IPS-NIHi7 (cell line): ENCODE results near the gene ACSS3.

ENCODE experiments used
- DNase-seq: peaks from one replicate; pipeline ENCODE4 v3.0.0; 2012; ENCODE audit warnings: mixed read lengths; ENCODE audit errors: extremely low spot score

ACSS3 gene

DNA sequence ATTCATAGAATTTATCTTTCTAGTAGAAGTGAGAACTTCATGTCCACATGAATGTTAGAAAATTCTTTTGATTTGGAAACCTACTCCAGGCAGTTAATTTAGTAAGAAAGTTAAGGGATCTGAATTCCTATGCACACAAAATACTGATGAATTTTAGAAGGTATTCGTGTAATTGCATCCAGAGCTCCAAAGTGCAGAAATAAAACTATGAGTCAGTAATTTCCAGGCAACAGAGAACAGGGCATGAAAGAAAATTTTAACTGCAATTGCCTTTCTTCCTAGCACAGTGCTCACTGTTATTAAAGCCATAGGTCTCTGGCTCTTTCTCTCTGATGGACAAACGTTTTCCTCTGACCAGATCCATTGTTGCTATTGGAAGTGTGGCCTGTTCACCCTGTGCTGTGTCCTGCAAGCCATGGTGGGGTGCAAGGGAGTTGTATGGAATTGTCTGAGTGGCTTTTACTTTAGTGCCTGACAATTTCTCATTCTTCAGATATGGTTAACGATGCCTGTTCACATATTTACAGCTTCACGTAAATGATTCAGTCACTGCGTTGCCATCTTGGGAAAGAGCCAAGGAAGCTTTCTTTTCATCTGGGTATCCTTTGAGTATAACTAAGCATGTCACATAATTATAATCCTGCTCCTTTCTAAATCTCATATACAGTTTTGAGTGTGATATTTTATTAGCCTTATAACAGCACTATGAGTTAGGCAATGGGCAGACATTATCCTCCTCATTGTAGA, 145.1 kb downstream of the ACSS3 start:
- no peak for DNase-seq

DNA sequence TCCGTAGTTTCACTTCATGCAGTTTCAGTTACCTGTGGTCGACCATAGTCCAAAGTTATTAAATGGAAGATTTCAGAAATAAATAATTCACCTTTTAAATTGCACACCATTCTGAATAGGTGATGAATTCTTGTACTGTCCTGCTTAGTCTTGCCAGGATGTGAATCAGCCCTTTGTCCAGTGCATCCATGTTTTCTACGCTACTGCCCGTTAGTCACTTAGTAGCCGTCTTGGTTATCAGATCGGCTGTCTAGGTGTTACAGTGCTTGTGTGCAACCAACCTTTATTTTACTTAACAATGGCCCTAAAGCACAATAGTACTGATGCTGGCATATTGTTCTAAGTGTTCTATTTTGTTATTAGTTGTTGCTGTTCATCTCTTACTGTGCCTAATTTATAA, 146.7 kb downstream of the ACSS3 start:
- DNase-seq: no peak

GRCh38 chr12:81229759-81230158, 151.9 kb downstream of the ACSS3 start:
- no peak for DNase-seq

- DNase-seq: no peak
Observed at GRCh38 chr12:81231574-81232368, 153.9 kb downstream of the ACSS3 start.

- DNase-seq: no peak
Observed at GRCh38 chr12:81245458-81245857, 167.6 kb downstream of the ACSS3 start.

DNA sequence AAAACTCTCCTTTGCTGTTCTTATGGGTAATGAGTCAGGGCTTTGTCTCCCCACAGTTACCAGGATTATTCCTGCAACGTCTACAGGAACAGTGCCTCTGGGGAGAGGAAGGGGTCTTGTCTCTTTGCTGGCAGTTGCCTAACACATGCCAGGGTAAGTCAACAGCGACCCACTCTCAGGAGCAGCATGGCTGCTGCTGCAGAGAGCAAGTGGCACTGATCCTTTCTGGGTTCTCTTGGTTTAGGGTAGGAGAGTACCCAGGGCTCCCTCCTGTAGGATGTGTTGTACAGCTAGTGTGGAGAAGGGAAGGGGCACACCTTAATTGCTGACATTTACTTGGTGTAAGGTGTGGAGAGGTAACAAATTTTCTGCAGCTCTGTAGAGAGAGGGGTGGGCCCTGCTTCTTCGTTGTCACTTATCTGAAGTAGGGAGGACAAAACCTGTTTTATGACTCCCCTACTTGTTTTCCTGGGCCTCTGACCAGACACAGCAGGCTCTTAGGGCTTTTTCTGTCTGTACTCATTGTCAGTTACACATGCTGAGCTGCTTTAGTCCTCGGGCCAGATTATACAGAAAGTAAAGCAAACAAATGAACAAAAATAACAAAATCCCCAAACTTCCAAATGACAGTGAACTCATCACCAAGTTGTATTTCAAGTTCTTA, 168.2 kb downstream of the ACSS3 start:
- DNase-seq: no peak

GRCh38 chr12:81249976-81250375, 172.1 kb downstream of the ACSS3 start:
- no peak for DNase-seq

DNA sequence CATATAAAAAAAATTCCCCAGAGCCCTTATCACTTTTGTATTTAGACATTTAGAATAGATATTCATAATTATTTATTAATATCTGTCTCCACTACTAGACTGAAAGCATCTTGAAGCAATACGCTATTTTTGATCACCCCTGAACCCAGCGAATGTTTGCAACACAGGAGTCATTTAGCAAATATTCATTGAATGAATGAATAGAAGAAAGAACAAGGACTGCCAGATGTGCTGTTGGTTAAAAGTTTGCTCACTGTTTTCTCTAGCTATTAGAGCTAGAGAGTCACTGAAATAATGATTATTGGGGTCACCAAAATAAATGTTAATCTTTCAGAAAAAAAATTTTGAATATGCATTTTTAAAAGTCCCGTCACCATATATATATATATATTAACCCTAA, 174.3 kb downstream of the ACSS3 start:
- DNase-seq: no peak

- DNase-seq: no peak
Observed at GRCh38 chr12:81253360-81253759, 175.5 kb downstream of the ACSS3 start.

DNA sequence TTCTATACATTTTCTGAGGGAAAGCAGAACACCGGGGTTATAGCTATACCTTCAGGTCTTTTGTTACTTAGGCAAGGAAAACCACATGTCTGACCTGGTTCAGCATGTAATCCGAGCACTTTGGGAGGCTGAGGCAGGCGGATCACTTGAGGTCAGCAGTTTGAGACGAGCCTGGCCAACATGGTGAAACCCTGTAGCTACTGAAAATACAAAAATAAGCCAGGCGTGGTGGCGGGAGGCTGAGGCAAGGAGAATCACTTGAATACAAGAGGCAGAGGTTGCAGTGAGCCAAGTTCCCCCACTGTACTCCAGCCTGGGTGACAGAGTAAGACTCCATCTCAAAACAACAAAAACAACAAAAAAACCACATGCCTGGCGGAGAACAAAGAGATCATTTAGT, 177.6 kb downstream of the ACSS3 start:
- DNase-seq: no peak

- DNase-seq: no peak
Observed at GRCh38 chr12:81255947-81256346, 178.1 kb downstream of the ACSS3 start.

DNA sequence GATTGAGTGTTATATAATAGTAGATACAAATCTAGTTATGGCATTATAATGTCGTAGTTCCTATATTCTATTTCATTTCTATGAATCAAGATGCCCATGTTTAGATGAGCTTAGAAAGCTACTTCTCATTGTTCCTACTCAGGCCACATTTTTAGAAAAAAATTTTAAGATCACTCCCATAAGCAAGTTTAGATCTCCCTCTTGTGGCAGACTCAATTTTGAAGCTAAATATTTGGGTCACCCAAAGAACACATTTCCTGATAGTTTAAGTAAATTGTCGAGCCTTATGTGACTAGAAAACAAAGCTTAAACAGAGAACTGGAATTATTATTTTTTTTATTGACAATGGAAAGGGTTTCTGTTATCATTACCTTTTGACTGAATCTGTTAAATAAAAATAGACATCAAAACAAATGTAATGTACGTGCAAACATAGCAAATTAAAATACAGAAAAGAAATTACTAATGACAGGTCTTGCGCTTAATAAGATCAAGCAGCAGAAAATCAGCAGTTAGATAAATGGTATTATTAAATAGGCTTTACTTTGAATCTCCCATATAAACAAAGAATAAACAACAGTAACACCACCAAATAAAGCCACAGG, 180.2 kb downstream of the ACSS3 start:
- peak; percentile 10 for DNase-seq

DNA sequence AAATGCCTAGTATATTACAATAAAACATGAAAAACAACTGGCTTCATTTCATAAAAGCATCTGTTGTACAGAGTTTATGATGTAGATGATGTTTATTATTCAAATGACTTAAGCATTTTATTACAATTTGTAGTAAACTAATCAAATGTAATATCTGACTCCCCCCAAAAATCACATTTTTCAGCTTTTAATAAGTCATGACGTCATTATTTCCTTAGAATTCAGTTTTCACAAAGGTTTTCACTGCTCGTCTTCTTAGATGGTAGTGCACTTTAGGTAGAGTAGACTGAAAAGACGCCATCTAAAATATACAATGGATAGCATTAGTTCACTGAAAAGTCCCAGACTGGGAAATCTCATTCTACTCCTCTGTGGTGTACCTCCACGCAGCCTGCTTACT, 181.5 kb downstream of the ACSS3 start:
- no peak for DNase-seq

- no peak for DNase-seq
Observed at GRCh38 chr12:81261508-81262207, 183.8 kb downstream of the ACSS3 start.

GRCh38 chr12:81263072-81263471, 185.2 kb downstream of the ACSS3 start:
- no peak for DNase-seq

DNA sequence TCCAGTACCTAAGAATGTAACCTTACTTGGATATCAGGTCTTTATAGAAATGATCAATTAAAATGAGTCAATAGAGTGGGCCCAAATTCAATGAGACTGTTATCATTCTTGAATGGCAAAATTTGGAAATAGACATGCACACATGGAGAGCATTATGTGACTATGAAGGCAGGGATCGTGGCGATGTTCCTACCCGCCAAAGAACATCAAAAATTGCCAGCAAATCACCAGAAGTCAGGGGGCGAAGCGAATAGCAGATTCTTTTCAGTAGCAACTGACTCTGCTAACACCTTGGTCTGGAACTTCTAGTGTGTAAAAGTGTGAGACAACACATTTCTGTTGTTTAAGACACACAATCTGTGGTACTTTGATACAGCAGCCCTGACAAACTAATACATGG, 192.5 kb downstream of the ACSS3 start:
- DNase-seq: no peak

- no peak for DNase-seq
Observed at GRCh38 chr12:81274637-81275529, 197.0 kb downstream of the ACSS3 start.

DNA sequence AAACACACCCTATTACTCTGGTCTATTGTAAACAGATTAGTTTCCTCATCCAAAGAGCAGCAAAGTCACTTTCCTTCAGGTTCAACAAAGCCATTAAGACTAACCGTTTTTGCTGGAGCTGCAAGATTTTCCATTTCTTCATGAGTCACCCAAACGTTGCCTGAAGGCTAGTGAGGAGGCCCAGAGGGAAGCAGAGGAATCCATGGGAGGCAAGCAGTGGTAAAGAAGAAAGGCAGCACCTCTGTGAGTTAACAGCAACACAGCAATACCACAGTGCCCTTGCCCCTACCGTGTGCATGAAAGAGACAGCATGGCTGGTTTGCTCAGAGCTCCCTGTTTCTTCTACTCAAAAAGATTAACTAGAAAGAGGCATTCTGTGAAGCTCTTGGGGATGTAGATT, 206.3 kb downstream of the ACSS3 start:
- DNase-seq: peak; percentile 20

GRCh38 chr12:81288651-81289050, 210.8 kb downstream of the ACSS3 start:
- no peak for DNase-seq

GRCh38 chr12:81294325-81295190, 216.7 kb downstream of the ACSS3 start:
- DNase-seq: no peak
